ENCODE results near the gene IL1R1.

DNA sequence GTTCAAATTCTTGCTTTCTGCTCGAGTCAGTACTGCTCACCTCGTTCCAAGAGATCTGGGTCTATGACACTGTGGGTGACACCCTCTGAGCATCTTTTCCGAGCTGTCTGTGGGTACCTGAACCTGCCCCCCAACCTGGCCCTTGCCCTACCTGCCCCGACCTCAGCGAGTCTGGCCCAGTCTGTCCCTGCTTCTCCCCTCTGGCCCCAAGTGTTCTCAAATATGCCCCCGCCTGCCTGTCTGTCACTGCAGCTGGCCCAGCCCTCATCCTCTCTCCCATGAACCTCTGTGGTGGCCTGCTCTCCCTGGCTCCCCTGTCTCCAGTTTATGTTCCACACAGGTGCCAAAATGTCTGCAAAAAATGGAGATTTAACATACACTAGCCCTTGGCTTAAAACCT is 11.8 kb downstream of the IL1R1 start:
- TF ChIP-seq POLR2A (IDR thresholded peaks at IDR 0.05) (no peak), POLR2AphosphoS5 (IDR thresholded peaks at IDR 0.05) (no peak)
- TF ChIP-seq, protein P1, sequence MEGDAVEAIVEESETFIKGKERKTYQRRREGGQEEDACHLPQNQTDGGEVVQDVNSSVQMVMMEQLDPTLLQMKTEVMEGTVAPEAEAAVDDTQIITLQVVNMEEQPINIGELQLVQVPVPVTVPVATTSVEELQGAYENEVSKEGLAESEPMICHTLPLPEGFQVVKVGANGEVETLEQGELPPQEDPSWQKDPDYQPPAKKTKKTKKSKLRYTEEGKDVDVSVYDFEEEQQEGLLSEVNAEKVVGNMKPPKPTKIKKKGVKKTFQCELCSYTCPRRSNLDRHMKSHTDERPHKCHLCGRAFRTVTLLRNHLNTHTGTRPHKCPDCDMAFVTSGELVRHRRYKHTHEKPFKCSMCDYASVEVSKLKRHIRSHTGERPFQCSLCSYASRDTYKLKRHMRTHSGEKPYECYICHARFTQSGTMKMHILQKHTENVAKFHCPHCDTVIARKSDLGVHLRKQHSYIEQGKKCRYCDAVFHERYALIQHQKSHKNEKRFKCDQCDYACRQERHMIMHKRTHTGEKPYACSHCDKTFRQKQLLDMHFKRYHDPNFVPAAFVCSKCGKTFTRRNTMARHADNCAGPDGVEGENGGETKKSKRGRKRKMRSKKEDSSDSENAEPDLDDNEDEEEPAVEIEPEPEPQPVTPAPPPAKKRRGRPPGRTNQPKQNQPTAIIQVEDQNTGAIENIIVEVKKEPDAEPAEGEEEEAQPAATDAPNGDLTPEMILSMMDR (IDR thresholded peaks at IDR 0.05 in 8 of 11, conservative IDR thresholded peaks at IDR 0.05 in 3 of 11) = no peak

All from spleen (tissue), 7 donors.